HepG2 (cell line): ENCODE results near the gene CHST14. TPM values are rescaled to one million over a fixed set of nuclear protein-coding genes. Genes with fewer than 3 reads are reported as not detected.

Experiments used
- ATAD3A ChIP-seq: sonication (generic); formaldehyde crosslinking; IDR thresholded peaks from 2 replicates; pipeline ENCODE4 v1.4.0; 2020; ENCODE audit warnings: missing genetic modification reagents
- DZIP1 ChIP-seq: sonication (generic); formaldehyde crosslinking; IDR thresholded peaks from 2 replicates; pipeline ENCODE4 v1.5.0; 2020; ENCODE audit warnings: mild to moderate bottlenecking, missing genetic modification reagents
- GMEB2 ChIP-seq: IDR thresholded peaks from 2 replicates; pipeline ENCODE4 v1.6.1; 2016; ENCODE audit warnings: missing biosample characterization, missing genetic modification reagents, low read depth
- GPBP1L1 ChIP-seq: sonication (generic); formaldehyde crosslinking; IDR thresholded peaks from 2 replicates; pipeline ENCODE4 v1.5.0; 2020; ENCODE audit warnings: mild to moderate bottlenecking, missing genetic modification reagents
- MLXIP ChIP-seq: sonication (generic); formaldehyde crosslinking; IDR thresholded peaks from 2 replicates; pipeline ENCODE4 v1.9.0; 2021; ENCODE audit warnings: missing genetic modification reagents, borderline replicate concordance
- PHF20 ChIP-seq: sonication (generic); formaldehyde crosslinking; IDR thresholded peaks from 2 replicates; pipeline ENCODE4 v1.5.0; 2020; ENCODE audit warnings: mild to moderate bottlenecking, missing genetic modification reagents
- ZFX ChIP-seq: sonication (generic); formaldehyde crosslinking; IDR thresholded peaks from 2 replicates; pipeline ENCODE4 v1.4.0; 2020; ENCODE audit warnings: mild to moderate bottlenecking, low read depth, missing genetic modification reagents, moderate library complexity
- ZNF446 ChIP-seq: sonication (generic); formaldehyde crosslinking; IDR thresholded peaks from 2 replicates; pipeline ENCODE4 v1.5.0; 2020; ENCODE audit warnings: mild to moderate bottlenecking, missing genetic modification reagents
- ZNF589 ChIP-seq: sonication (generic); formaldehyde crosslinking; conservative IDR thresholded peaks from 2 replicates; pipeline ENCODE4 v1.8.0; 2022; ENCODE audit warnings: mild to moderate bottlenecking, moderate library complexity, missing genetic modification reagents
- ZNF597 ChIP-seq: sonication (generic); formaldehyde crosslinking; IDR thresholded peaks from 2 replicates; pipeline ENCODE4 v1.5.0; 2020; ENCODE audit warnings: missing genetic modification reagents
- ZNF687 ChIP-seq: sonication (generic); formaldehyde crosslinking; IDR thresholded peaks from 2 replicates; pipeline ENCODE4 v1.5.1; 2020; ENCODE audit warnings: mild to moderate bottlenecking, missing genetic modification reagents, moderate library complexity
- polyA plus RNA-seq, 8 experiments: library from polyadenylated mRNA; depleted of rRNA in 3 of 8; stranded (reverse) in 7 of 8; unstranded in 1 of 8; fragments of >200 nt; fragmentation: Illumina TruSeq in 4 of 8; extraction: Trizol in 4 of 8; gene quantifications; 2 replicates each; pipeline versions ENCODE4 v1.2.1 to v1.2.3, GENCODE V29; 2011 to 2016; ENCODE audit warnings: low read depth in 4 of 8, missing spikeins in 1 of 8, mixed read lengths in 1 of 8; ENCODE audit not compliant: insufficient read depth in 1 of 8
- total RNA-seq, 5 experiments: library from RNA; depleted of rRNA; stranded (reverse); fragments of >200 nt; fragmentation: Illumina TruSeq; extraction: Trizol; gene quantifications; 2 replicates each; pipeline ENCODE4 v1.2.3, GENCODE V29; 2016; ENCODE audit warnings: low read depth in 1 of 5

The CHST14 gene
- total and polyA plus RNA-seq, 2 of the 13 experiments (the other 11 are each of a cell fraction or from before 2014, with no cell fraction given): 8.9 to 12.4 TPM

GRCh38 chr15:40470423-40471104 lies at the start of gene CHST14 (continued):
- TF ChIP-seq GMEB2 (CRISPR knock-in tag): no peak
- TF ChIP-seq ATAD3A: no peak
- TF ChIP-seq ZNF446 (CRISPR knock-in tag): no peak
- TF ChIP-seq ZNF589 (CRISPR knock-in tag): no peak
- peak; percentile 71 for TF ChIP-seq ZNF687
- TF ChIP-seq ZFX (CRISPR knock-in tag): 0 out of 2 replicates have a peak, but pooled peaks have one; percentile 7
- TF ChIP-seq PHF20 (CRISPR knock-in tag): 0 out of 2 replicates have a peak, but pooled peaks have one; percentile 27
- TF ChIP-seq MLXIP (CRISPR knock-in tag): no peak
- no peak for TF ChIP-seq GPBP1L1
- no peak for TF ChIP-seq DZIP1 (CRISPR knock-in tag)
- TF ChIP-seq ZNF597 (CRISPR knock-in tag): no peak
